Keratinocyte (primary cell): Measurements from ENCODE around the gene FBXO45.

Source experiments
- CTCF ChIP-seq, 3 experiments: IDR thresholded peaks in 1 of 3; conservative IDR thresholded peaks in 1 of 3; optimal IDR thresholded peaks in 1 of 3; 2 replicates in 2 of 3; 3 replicates in 1 of 3; pipeline versions ENCODE3 to v1.5.1; 2011; ENCODE audit warnings: low read length in 3 of 3, mild to moderate bottlenecking in 3 of 3, moderate library complexity in 2 of 3, control low read depth in 1 of 3, inconsistent platforms in 1 of 3; ENCODE audit not compliant: insufficient read depth in 2 of 3; ENCODE audit errors: extremely low read depth in 1 of 3
- EZH2 ChIP-seq: IDR thresholded peaks from one replicate; pipeline ENCODE4 v1.6.1; 2012; ENCODE audit warnings: inconsistent platforms, mild to moderate bottlenecking, low read length, moderate library complexity

- no peak for TF ChIP-seq CTCF (optimal IDR thresholded peaks at IDR 0.05 in 1 of 3, IDR thresholded peaks at IDR 0.05 in 1 of 3, conservative IDR thresholded peaks at IDR 0.05 in 1 of 3; ENCODE audit: extremely low read depth in 1 of 3, insufficient read depth in 2 of 3, low read length in 3 of 3)
- no peak for TF ChIP-seq EZH2
Measured at GRCh38 chr3:196533260-196533681, 35.2 kb upstream of the FBXO45 start.
